Tongue (tissue), 3 donors: ENCODE measurements around the gene LAX1. TPM values are rescaled to one million over a fixed set of nuclear protein-coding genes. Genes with fewer than 3 reads are reported as not detected.

ENCODE experiments used
- DNase-seq: peaks from one replicate; pipeline ENCODE4 v3.0.0-alpha.2; 2015
- small RNA-seq: library from RNA; depleted of rRNA; stranded (forward); fragments of <200 nt; gene quantifications from one replicate; pipeline ENCODE3, GENCODE V24; 2014; ENCODE audit warnings: low replicate concordance
- total RNA-seq: library from RNA; depleted of rRNA; stranded (reverse); fragments of >200 nt; gene quantifications from one replicate; pipeline ENCODE4 v1.2.3, GENCODE V29; 2014

LAX1 gene
- total RNA-seq, 1 donor from 2014 or later: not detected

DNA sequence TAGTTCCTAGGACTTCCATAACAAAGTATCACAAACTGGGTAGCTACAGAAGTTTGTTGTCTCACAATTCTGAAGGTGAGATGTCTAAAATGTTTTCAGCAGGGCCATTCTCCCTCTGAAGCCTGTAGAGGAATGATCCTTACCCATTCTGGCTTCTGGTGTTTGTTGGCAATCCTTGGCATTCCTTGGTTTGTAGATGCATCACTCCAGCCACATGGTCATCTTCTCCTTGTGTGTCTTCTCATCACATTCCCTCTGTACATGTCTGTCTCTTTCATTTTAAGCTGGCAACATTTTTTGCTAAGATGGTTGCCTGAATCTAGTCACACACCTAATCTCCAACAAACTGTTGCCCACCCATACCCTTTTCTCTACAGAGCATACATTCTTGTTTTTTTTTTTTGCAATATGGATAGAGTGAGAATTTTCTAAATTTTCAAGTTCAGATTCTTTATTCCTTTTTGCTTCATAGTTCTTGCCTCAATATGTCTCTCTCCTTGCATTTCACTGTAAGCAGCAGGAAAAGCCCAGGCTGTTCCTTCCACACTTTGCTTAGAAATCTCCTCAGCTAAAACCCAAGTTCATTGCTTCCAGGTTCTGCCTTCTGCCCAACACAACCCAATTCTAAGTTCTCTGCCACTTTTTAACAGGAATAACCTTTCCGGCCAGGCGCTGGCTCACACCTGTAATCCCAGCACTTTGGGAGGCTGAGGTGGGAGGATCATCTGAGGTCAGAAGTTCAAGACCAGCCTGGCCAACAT is 48.8 kb downstream of the LAX1 start:
- DNase-seq: no peak

DNA sequence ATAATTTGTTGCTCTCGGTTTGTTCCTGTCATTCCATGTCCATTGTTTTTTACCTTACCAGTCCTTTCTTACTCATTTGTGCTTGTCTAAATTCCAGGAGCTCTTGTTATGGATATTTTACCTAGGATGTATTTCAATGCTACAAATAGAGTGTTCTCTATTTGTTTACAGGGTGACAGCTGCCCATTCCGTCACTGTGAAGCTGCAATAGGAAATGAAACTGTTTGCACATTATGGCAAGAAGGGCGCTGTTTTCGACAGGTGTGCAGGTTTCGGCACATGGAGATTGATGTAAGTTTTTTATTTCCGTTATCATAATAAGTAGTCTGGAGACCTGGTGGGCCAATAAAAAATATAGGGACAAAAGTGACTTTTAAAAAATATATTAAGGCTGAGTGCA is 53.4 kb downstream of the LAX1 start:
- no peak for DNase-seq

GRCh38 chr1:203823306-203823705 is 58.3 kb downstream of the LAX1 start:
- DNase-seq: no peak

Small RNAs within 50 kb of the gene (small RNA-seq; reads per million reads assigned to genes)
- gene SNORA77 (1,437 reads per million, percentile 99 among the genes with 10 or more reads in this experiment), gene ZC3H11A (0.13 reads per million)

Other genes starting within 250 kb of the LAX1 start
- gene ATP2B4, start 138.4 kb upstream of the LAX1 start, total RNA-seq: 101 TPM
- 34.2 TPM for gene ZBED6, start 30.4 kb downstream of the LAX1 start, total RNA-seq
- 122 TPM for gene ZC3H11A, start 30.4 kb downstream of the LAX1 start, total RNA-seq
- 90.5 TPM for gene SNRPE, start 96.4 kb downstream of the LAX1 start, total RNA-seq